ENCODE results near the gene FAM240B. TPM values are rescaled to one million over a fixed set of nuclear protein-coding genes. Genes with fewer than 3 reads are reported as not detected.

FAM240B gene
- polyA plus RNA-seq, 6 donors from 2014 or later: not detected

GRCh38 chr9:38673399-38674193 is 46.3 kb downstream of the FAM240B start:
- ATAC-seq (ENCODE audit: low read depth in 2 of 2) (no peak), DNase-seq (no peak)
- Mint-ChIP-seq H3K9me3 (no peaks in the 10 kb centered on the region), H3K36me3 (no peaks in the 10 kb centered on the region), H3K4me1 (peaks cover 0 to 3% (median 0%) of the 10 kb centered on the region in 3 donors), H3K4me3 (peak overlapping the region in 1 of 8 donors; percentile 30), H3K27me3 (peaks cover 0 to 26% (median 17%) of the 10 kb centered on the region in 3 donors), H3K27ac (peak overlapping the region in 1 of 6 donors; percentile 40)

GRCh38 chr9:38671748-38672147 is 48.2 kb downstream of the FAM240B start:
- Mint-ChIP-seq H3K27ac (no peak overlapping the region), H3K36me3 (no peaks in the 10 kb centered on the region), H3K9me3 (no peaks in the 10 kb centered on the region), H3K27me3 (peaks cover 0 to 15% (median 7%) of the 10 kb centered on the region in 3 donors), H3K4me1 (peaks cover 0 to 3% (median 0%) of the 10 kb centered on the region in 3 donors), H3K4me3 (peak overlapping the region in 1 of 8 donors; percentile 16)
- ATAC-seq (ENCODE audit: low read depth in 2 of 2) (no peak), DNase-seq (no peak)

- Mint-ChIP-seq H3K27ac (no peak overlapping the region), H3K9me3 (no peaks in the 10 kb centered on the region), H3K4me1 (peaks cover 0 to 3% (median 0%) of the 10 kb centered on the region in 3 donors)
Measured at GRCh38 chr9:38671372-38671731, 48.6 kb downstream of the FAM240B start.

GRCh38 chr9:38670542-38671371 is 49.2 kb downstream of the FAM240B start:
- Mint-ChIP-seq H3K9me3 (no peaks in the 10 kb centered on the region), H3K27ac (no peak overlapping the region)

More at GRCh38 chr9:38671372-38671731, 48.6 kb downstream of the FAM240B start:
- DNase-seq (no peak), ATAC-seq (ENCODE audit: low read depth in 2 of 2) (no peak)
- Mint-ChIP-seq H3K36me3 (no peaks in the 10 kb centered on the region), H3K4me3 (peak overlapping the region in 2 of 8 donors; percentile 2 to 16), H3K27me3 (peaks cover 0 to 15% (median 7%) of the 10 kb centered on the region in 3 donors)

GRCh38 chr9:38668791-38669466 is 51.0 kb downstream of the FAM240B start:
- Mint-ChIP-seq H3K27me3 (peaks cover 10 to 16% (median 11%) of the 10 kb centered on the region in 3 donors), H3K4me1 (peaks cover 0 to 3% (median 0%) of the 10 kb centered on the region in 3 donors), H3K36me3 (no peaks in the 10 kb centered on the region), H3K4me3 (no peak overlapping the region), H3K9me3 (peaks cover 0 to 2% (median 0%) of the 10 kb centered on the region in 7 donors), H3K27ac (no peak overlapping the region)
- no peak for DNase-seq
- ATAC-seq (ENCODE audit: low read depth in 2 of 2): no peak

More at GRCh38 chr9:38670542-38671371, 49.2 kb downstream of the FAM240B start:
- Mint-ChIP-seq H3K4me3 (no peak overlapping the region), H3K4me1 (peaks cover 0 to 3% (median 0%) of the 10 kb centered on the region in 3 donors), H3K27me3 (peaks cover 3 to 15% (median 7%) of the 10 kb centered on the region in 3 donors), H3K36me3 (no peaks in the 10 kb centered on the region)
- ATAC-seq (ENCODE audit: low read depth in 2 of 2) (no peak), DNase-seq (no peak)

GRCh38 chr9:38662763-38663593 is 57.0 kb downstream of the FAM240B start:
- H3K27me3 Mint-ChIP-seq: peaks cover 0 to 15% (median 13%) of the 10 kb centered on the region in 3 donors
- no peaks in the 10 kb centered on the region for H3K4me1 Mint-ChIP-seq
- H3K36me3 Mint-ChIP-seq: no peaks in the 10 kb centered on the region
- DNase-seq (no peak), ATAC-seq (ENCODE audit: low read depth in 2 of 2) (no peak)
- H3K27ac Mint-ChIP-seq: no peak overlapping the region
- peaks cover 0 to 2% (median 0%) of the 10 kb centered on the region in 7 donors for H3K9me3 Mint-ChIP-seq
- no peak overlapping the region for H3K4me3 Mint-ChIP-seq

- Mint-ChIP-seq H3K9me3 (peaks cover 0 to 2% (median 0%) of the 10 kb centered on the region in 7 donors), H3K4me3 (no peak overlapping the region), H3K27me3 (peaks cover 12 to 22% (median 15%) of the 10 kb centered on the region in 3 donors), H3K36me3 (no peaks in the 10 kb centered on the region), H3K27ac (no peak overlapping the region), H3K4me1 (no peaks in the 10 kb centered on the region)
- DNase-seq (no peak), ATAC-seq (ENCODE audit: low read depth in 2 of 2) (no peak)
Measured at GRCh38 chr9:38659538-38659937, 60.4 kb downstream of the FAM240B start.

GRCh38 chr9:38656896-38657295 is 63.0 kb downstream of the FAM240B start:
- DNase-seq (no peak), ATAC-seq (ENCODE audit: low read depth in 2 of 2) (no peak)
- Mint-ChIP-seq H3K4me3 (no peak overlapping the region), H3K9me3 (peaks cover 0 to 2% (median 0%) of the 10 kb centered on the region in 7 donors), H3K27me3 (peaks cover 9 to 21% (median 15%) of the 10 kb centered on the region in 3 donors), H3K4me1 (no peaks in the 10 kb centered on the region), H3K27ac (no peak overlapping the region), H3K36me3 (no peaks in the 10 kb centered on the region)

GRCh38 chr9:38652486-38652885 is 67.4 kb downstream of the FAM240B start:
- H3K36me3 Mint-ChIP-seq: no peaks in the 10 kb centered on the region
- H3K27ac Mint-ChIP-seq: no peak overlapping the region
- no peaks in the 10 kb centered on the region for H3K4me1 Mint-ChIP-seq
- ATAC-seq (ENCODE audit: low read depth in 2 of 2): no peak
- no peak overlapping the region for H3K4me3 Mint-ChIP-seq
- H3K27me3 Mint-ChIP-seq: peaks cover 13 to 21% (median 18%) of the 10 kb centered on the region in 3 donors
- no peak for DNase-seq
- H3K9me3 Mint-ChIP-seq: peaks cover 0 to 8% (median 2%) of the 10 kb centered on the region in 7 donors

GRCh38 chr9:38652044-38652443 is 67.9 kb downstream of the FAM240B start:
- H3K27ac Mint-ChIP-seq: no peak overlapping the region
- ATAC-seq (ENCODE audit: low read depth in 2 of 2): no peak
- no peak for DNase-seq
- no peaks in the 10 kb centered on the region for H3K4me1 Mint-ChIP-seq
- H3K36me3 Mint-ChIP-seq: no peaks in the 10 kb centered on the region
- peaks cover 10 to 18% (median 16%) of the 10 kb centered on the region in 3 donors for H3K27me3 Mint-ChIP-seq
- H3K9me3 Mint-ChIP-seq: peaks cover 0 to 8% (median 2%) of the 10 kb centered on the region in 7 donors
- H3K4me3 Mint-ChIP-seq: peak overlapping the region in 1 of 8 donors; percentile 6

- Mint-ChIP-seq H3K36me3 (no peaks in the 10 kb centered on the region), H3K27ac (peak overlapping the region in 1 of 6 donors; percentile 32), H3K27me3 (peaks cover 10 to 18% (median 15%) of the 10 kb centered on the region in 3 donors), H3K4me3 (peak overlapping the region in 1 of 8 donors; percentile 6), H3K9me3 (peaks cover 0 to 8% (median 2%) of the 10 kb centered on the region in 7 donors), H3K4me1 (no peaks in the 10 kb centered on the region)
- ATAC-seq (ENCODE audit: low read depth in 2 of 2): no peak
- DNase-seq: no peak
Measured at GRCh38 chr9:38651400-38652042, 68.4 kb downstream of the FAM240B start.

GRCh38 chr9:38650564-38650963 is 69.4 kb downstream of the FAM240B start:
- DNase-seq: no peak
- Mint-ChIP-seq H3K9me3 (peaks cover 0 to 8% (median 0%) of the 10 kb centered on the region in 7 donors), H3K27me3 (peaks cover 5 to 12% (median 11%) of the 10 kb centered on the region in 3 donors), H3K4me1 (no peaks in the 10 kb centered on the region), H3K4me3 (no peak overlapping the region), H3K36me3 (no peaks in the 10 kb centered on the region), H3K27ac (no peak overlapping the region)
- ATAC-seq (ENCODE audit: low read depth in 2 of 2): no peak
